ENCODE results near the gene TBPL1.
"Not testable (repeated sequence)": the region's sequence is repeated elsewhere in the genome, so short reads cannot be mapped to it uniquely, and the experiment has no call there.

TBPL1 gene

DNA sequence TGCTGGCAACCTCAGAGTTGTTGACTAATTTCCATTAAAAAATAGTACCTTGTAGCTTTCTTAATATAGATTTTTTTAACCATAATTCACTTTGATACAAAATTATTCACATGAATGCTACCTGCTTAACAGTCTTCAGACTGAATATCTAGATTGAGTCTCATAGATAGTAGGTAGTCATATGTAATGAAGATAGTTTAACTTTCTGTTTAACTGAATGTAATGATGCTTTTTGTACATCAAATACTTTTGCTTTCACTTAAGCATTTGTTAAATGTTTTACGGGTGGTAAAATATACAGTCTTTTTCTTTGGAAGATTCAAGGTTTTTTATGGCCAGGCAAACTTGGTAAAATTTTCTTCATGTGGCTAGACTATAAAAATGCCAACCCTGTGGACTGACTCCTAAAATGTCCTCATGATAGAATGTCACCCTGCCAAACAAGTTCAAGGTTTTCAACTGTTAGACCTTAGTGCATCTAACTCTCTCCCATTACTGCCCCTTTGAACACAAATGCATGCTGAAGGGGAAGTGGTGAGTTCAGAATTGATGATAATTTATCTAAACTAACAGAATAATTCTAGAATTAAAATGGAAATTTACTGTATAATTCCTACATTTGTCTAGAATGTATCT is 16.4 kb downstream of the TBPL1 start:
- no peak for DNase-seq (ENCODE audit: low read depth, low spot score)
- H3K4me3 ChIP-seq (ENCODE audit: low read length), result no peak overlapping the region

DNA sequence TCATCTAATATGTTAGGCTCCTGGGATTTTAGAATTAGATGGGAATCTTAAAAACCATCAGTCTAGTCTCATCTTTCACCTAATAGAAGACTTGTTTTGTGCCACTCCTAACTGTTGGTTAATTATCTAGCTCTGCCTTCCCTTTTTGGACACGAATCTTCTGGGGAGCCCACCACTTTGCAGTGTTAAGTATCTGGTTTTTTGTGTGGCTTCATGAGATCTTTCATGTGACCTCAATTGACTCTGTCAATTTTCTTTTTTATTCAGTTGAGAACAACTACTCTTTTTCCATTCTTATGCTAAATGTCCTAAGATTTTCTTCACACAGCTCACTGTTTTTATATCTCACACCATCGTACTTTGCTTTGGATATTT is 16.9 kb downstream of the TBPL1 start:
- H3K4me3 ChIP-seq (ENCODE audit: low read length), result no peak overlapping the region
- DNase-seq (ENCODE audit: low read depth, low spot score), result no peak

DNA sequence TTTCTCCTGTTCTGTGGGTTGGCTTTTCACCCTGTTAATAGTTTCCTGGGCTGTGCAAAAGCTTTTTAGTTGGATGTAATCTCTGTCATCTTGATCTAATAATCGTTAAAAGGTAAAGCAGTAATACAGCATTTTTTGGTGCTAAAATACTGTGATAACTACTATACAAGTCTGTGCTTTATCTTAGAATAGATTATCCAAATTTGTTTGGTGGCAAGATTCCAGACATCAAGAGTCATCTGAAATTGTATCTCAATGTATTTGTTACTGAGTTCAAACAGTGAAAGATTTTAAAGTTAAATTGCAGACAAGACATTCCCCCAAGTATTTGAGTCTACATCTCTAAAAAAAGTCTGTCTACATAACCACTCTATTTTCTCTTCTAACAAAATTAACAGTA is 18.8 kb downstream of the TBPL1 start:
- no peak overlapping the region for H3K4me3 ChIP-seq (ENCODE audit: low read length)
- no peak for DNase-seq (ENCODE audit: low read depth, low spot score)

DNA sequence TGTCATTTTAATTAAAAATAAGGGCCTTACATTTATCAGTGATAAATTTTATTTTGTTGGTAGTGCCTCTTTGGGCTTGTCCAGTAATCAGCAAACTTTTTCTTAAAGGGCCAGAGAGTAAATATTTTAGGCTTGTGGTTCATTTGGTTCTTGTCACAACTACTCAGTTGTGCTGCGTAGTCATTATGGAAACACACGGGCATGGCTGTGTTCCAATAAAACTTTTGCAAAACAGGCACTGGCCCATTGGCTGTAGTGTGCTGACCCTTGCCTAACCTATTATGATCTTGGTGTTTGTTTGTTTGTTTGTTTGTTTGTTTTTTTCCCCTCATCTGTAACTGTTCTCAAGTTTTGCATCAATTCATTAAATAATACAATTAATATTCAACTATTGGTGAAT is 19.4 kb downstream of the TBPL1 start:
- DNase-seq (ENCODE audit: low read depth, low spot score), result no peak
- no peak overlapping the region for H3K4me3 ChIP-seq (ENCODE audit: low read length)

DNA sequence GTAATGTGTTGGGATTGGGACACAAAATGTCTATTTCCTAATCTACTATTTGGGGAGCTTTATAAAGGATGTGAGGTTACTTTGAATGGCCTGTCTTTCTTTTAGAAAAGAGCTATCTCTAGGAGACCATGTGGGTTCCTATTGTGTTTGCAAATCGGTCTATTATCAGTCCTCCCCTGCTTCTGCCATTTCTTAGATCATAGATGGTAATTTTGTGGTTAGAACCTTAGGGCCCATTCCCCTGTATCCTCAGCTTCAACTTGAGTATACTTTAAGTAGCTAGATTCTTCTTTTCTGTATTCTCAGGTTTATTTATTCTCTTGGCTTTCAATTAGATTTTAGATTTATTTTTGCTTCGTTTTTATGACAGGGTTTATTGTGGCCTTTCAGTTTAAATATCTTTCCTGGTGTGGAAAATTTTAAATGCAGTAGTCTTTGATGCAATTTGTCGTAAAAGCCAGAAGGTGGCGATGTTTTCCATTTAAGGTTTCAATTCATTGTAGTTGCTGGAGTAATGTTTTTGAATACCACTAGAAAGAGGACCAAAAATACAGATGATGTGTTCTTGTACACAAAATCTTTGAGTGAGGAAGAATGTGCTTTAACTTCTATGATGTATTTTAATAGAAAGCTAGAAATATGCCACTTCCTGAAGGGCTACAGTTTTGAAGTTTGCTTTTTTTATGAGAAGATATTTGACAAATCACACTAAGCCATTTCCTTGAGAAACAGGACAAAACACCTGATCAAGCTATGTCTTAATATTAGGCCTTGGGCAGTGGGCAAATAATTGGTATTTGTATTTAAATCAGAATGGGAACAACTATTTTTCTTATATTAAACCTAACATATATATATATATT is 20.3 kb downstream of the TBPL1 start:
- peak; percentile 63 for DNase-seq (ENCODE audit: low read depth, low spot score)
- H3K4me3 ChIP-seq (ENCODE audit: low read length), result no peak overlapping the region

DNA sequence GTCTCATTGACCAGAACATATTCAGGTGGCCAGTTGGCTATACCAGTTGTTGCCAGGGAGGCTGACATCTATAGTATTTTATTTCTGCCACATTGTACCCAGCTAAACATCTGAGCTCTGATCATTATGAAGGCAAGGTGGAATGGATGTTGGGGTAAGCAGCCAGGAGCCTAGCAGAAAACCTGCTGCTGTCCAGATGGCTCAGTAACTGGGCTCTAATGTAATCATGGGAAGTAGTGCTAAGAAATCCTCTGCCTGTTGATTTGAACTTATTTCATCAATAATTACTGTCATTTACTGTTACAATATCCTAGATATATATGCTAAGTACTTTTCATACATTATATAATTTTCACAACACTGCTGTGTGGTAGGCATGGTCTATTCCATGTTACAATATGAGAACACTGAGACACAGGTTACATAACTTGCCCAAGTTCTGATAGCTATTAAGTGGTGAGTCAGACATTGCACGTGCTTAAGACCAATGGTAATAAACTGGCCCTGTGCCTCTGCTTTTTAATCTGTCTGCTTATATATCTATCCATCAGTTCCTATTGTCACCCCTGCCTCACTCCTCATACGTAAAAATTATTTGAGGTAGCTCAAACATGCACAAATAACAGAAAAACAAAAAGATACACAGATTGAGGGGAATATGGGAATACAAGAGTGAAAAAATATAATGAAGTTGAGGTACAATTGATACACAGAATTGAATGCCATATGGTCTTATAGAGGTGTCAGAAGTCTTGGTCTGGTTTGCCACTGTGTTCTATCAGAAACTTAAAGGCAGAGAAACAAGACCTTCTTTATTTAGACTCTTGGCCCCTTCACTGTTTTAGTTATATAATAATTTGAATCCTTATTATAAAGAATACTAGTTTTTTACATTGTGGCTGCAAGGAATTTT is 25.2 kb downstream of the TBPL1 start:
- no peak for DNase-seq (ENCODE audit: low read depth, low spot score)
- H3K4me3 ChIP-seq (ENCODE audit: low read length), result no peak overlapping the region

DNA sequence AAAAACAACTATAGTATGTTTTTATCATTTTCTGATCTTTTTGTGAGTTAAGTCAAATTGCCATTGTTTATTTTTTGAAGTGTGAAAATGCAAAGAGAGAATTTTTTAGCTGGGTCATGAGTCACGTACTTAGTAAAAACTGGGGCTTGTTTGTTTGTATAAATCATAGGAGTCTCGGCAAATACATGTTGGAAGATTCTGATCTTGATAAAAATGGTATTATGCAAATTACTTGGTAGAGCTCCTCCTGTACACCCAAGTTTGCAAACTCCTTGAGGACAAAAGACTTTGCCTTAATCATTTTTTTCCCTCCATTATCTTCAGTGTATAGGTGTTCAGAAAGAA is 25.8 kb downstream of the TBPL1 start:
- H3K4me3 ChIP-seq (ENCODE audit: low read length), result no peak overlapping the region

DNA sequence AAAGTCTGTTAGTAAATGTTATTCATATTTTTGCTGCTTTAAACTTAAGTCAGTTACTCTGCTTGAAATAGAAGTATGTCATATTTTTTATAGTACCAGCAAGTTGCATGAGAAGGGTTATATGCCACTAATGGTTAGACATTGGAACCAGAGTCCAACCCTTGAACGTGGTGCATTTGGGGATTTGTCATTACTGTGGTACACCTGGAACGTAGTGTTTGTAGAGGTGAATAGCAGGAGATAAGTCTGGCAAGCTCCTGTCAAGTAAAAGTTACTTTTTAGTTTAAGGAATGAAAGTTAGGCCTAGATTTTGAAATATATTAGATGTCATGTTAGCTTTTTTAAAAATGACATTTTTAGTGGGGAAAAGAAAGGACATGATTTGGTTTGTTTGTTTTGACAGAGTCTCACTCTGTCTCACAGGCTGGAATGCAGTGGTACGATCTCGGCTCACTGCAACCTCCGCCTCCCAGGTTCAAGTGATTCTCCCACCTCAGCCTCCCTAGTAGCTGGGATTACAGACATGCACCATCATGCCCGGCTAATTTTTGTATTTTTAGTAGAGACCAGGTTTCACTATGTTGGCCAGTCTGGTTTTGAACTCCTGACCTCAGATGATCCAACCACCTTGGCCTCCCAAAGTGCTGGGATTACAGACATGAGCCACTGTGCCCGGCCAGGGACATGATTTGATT is 26.4 kb downstream of the TBPL1 start:
- H3K4me3 ChIP-seq (ENCODE audit: low read length); DNase-seq (ENCODE audit: low read depth, low spot score): not testable (repeated sequence)

More for the DNA sequence above, 25.8 kb downstream of the TBPL1 start:
- DNase-seq (ENCODE audit: low read depth, low spot score), result no peak

DNA sequence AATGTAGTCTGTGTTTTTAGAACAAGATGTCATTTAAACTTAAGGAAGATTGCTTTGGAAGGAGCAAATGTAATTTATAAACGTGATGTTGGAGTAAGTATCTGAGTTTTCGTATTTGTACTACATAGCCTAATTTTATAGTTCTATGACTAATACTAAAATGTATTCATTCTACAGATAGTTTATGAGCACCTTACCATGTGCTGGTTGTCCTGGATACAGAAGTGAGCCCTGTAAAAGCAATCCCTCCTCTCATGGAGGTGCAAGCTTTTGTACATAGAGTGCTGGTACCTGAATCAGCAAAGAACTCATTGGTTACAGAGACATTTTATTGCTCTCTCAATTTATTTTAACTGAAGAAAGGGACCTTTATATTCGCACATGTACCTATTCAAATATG is 27.1 kb downstream of the TBPL1 start:
- H3K4me3 ChIP-seq (ENCODE audit: low read length), result no peak overlapping the region
- no peak for DNase-seq (ENCODE audit: low read depth, low spot score)

DNA sequence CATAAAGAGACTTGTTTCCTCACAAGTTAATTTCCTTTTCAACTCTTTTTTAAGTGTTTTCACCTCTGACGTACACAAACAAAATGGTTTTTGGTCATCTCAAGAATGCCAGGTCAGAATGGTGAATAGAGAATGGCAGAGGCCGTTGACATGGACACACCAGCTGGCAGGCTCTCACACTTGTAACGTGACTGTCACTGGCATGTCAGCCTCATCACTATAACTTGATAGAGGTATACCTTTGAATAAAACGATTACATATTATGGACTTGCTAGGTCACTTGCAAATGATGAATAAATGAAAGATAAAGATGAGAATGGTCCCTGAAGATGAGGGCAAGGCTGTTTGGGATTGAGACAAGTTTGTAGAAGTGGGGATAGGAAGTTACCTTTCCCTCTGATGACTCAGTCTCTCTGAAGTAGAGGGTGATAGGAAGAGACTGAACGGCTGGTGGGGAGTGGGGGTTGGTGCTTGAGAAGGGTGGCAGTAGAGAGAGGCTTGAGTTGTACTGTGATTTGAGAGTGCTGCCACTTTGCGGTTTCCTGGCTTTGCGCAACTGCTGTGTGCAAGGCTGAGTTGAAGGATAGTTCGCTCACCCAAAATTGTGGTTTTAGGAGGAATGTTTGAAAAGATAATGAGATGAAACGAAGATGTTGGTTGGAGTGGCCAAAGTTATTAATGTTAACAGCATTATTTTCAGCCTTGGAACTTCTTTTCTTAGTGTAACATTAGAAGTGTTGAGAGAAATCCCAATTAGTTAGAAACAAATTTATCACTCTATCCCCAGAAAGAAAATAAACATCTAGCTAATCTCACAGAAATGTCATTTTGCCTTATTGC is 30.3 kb downstream of the TBPL1 start:
- H3K4me3 ChIP-seq (ENCODE audit: low read length), result peak overlapping the region; percentile 1
- peak; percentile 97 for DNase-seq (ENCODE audit: low read depth, low spot score)

DNA sequence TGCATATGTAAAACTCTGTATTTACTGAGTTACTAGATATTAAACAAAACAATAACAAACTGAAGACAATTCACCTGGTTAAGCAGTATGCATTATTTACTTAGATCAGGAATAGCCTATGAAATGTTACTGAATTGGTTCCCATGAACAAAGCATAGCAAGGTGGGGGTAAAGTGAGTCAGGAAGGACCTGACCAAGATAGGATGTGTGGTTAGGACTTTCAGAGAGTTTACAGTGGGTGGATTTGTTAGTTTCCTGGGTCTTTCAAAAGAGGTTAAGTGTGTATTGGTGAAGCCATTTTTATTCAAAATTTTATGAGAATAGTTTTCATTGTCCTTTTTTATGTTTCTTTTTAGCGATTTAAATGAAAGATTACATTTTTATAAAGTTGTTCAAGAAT is 32.9 kb downstream of the TBPL1 start:
- no peak overlapping the region for H3K4me3 ChIP-seq (ENCODE audit: low read length)
- peak; percentile 72 for DNase-seq (ENCODE audit: low read depth, low spot score)

DNA sequence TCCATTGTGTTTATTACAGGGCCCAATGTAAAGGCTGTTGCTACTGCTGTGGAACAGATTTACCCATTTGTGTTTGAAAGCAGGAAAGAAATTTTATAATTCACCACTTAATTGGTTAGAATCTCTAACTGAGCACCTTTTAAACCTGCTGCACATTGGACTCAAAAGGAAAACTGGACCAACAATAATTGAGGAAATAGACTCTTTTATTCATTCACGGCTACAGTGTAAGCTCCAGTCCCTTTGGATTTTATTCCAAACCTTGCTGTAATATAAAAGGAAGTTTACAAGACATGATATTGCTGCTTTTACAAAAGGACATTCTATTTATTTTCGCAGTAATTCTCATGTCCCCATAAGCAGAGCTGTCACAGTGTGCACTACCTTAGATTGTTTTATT is 33.9 kb downstream of the TBPL1 start:
- DNase-seq (ENCODE audit: low read depth, low spot score), result no peak

DNA sequence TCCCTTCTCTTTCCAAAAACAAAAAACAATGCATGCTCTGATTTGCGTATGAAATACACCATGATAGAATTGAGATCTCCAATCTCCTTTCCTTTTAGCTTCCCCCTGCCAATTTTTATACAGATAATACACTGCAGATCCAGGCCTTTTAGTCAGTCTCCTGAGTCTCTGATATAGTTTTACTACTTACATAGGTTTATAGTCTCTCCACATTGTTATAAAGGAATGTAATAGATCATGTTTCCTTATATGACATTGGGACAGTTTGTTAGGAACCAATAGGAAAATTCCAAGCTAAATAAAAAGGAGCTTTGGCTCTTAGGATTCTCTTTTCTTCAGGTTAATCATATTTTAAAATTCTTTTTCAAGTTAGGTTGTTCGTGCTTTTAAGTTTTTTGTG is 36.5 kb downstream of the TBPL1 start:
- DNase-seq (ENCODE audit: low read depth, low spot score), result no peak
- no peak overlapping the region for H3K4me3 ChIP-seq (ENCODE audit: low read length)

More for the DNA sequence above, 33.9 kb downstream of the TBPL1 start:
- no peak overlapping the region for H3K4me3 ChIP-seq (ENCODE audit: low read length)

DNA sequence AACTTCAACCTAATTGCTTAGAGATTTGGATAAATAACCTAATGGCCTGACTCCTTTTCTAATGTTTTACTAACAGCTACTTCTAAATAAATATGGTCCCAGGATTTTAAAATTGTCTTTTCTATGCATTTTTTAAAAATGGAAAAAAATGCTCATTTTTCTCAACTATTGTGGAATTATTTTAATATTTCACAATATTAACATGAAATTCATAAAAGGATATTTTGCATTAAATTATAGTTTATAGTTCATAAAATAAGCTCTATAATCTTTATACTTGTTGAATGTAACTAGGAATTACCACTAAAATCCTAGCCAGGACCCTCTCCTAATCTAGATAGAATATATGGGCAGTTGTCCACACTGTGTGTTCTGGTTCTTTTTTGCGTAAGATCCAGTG is 37.3 kb downstream of the TBPL1 start:
- H3K4me3 ChIP-seq (ENCODE audit: low read length), result no peak overlapping the region

DNA sequence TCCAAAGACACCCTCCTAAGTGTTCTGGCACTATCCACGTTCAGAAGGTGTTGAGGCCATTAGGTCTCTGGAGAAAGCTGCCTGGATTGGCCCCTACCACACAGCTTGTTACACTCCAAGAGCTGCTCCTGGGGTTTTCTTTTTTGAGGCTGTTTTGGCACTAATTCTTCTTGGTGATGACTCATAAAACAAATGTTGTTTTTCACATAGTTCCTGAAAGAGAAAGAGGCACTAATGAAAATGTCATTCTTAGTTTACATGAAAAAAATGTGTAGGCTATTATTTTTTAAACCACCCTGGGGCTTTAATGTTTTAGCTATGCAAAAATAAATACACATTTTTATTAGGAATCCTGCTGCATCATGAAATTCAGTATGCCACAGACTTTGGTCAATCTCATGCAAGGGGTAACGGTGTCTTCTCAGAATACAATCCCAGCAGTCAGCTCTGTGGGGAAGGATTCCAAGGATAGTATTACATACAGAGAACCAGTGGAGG is 38.1 kb downstream of the TBPL1 start:
- DNase-seq (ENCODE audit: low read depth, low spot score), result no peak
- H3K4me3 ChIP-seq (ENCODE audit: low read length), result no peak overlapping the region

More for the DNA sequence above, 37.3 kb downstream of the TBPL1 start:
- DNase-seq (ENCODE audit: low read depth, low spot score), result no peak

DNA sequence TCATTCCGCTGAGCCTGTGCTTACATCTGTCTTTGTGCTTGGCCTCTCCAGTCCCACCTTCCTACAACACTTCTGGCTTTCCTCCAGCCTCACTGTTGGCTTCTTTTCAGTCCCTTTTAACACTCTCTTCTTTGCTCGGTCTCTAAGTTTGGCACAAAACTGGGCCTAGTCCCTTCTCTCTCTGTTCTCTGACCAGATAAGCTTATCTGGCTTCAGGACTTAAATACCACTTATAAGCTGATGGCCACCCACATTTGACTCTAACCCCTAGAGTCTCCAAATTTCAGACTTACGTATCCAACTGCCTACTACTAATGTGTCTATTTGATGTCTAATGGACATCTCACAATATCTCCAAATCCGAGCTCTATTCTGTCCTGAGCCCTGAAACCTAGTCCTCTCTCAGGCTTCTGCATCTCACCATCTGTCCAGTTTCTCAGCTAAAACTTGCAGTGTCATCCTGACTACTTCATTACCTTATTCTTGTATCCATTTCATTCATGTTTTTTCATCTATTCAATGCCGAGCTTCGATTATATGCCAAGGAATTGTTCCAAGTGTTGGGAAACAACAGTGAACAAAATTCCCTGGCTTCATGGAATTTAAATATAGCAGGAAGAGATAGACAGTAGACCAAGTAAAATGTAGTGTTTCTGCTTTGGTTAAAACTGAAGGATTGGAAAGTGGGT is 40.1 kb downstream of the TBPL1 start:
- no peak for DNase-seq (ENCODE audit: low read depth, low spot score)
- H3K4me3 ChIP-seq (ENCODE audit: low read length), result no peak overlapping the region

DNA sequence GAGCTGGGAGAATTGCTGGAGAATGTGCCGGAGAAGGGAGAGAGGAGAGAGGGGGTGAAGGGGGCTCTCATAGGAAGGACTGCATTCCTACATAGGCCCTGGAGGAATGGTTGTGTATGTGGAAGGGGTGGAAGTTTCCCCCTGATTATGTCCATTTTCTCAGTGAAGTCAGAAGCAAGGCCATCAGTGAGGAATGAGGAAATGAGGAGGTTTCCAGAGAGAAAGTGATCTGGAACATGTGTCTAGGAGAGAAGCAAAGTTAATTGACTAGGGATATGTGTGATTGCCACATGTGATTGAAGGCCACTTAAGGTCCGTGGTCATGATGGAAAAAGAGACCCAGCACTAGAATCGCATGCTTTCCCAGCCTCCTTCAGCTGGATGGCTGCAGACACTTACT is 42.3 kb downstream of the TBPL1 start:
- no peak for DNase-seq (ENCODE audit: low read depth, low spot score)
- no peak overlapping the region for H3K4me3 ChIP-seq (ENCODE audit: low read length)

DNA sequence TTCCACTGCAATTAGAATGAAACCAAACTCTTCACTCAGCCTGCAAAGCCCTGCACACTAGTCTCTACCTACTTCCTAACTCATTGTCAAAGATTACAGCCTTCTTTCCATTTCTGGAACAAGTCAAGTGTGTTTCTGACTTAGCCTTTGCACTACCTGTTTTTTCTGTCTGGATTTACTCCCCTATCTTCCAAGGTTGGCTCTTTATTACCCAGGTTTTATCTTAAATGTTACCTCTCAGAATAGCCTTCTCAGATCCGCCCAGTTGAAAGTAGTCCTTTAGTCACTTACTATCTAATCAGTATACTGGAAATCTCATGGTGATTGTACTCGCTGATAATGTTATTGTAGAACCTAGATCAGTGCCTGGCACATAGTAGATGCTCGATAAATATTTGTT is 42.7 kb downstream of the TBPL1 start:
- H3K4me3 ChIP-seq (ENCODE audit: low read length), result no peak overlapping the region
- no peak for DNase-seq (ENCODE audit: low read depth, low spot score)
